GM23338 (cell line): ENCODE results near the gene MPPE1. TPM values are rescaled to one million over a fixed set of nuclear protein-coding genes. Genes with fewer than 3 reads are reported as not detected.

Experiments
- ATAC-seq: fragments of 200-7000 bp; cut with Tn5 transposase; 3 replicates; pipeline ENCODE4 v1.9.1; 2020
- DNase-seq: peaks from one replicate; pipeline ENCODE4 v3.0.0-alpha.2; 2015; ENCODE audit warnings: low spot score
- H2AFZ ChIP-seq: fragments of 200-600 bp; sonication (generic); 2 replicates; pipeline ENCODE4 v1.8.0; 2016; ENCODE audit warnings: antibody characterized with exemption, mild to moderate bottlenecking, moderate library complexity
- H3F3A ChIP-seq: fragments of 200-600 bp; sonication (generic); replicated peaks from 2 replicates; pipeline ENCODE4 v1.8.0; 2017; ENCODE audit warnings: antibody characterized with exemption, mixed run types, low read depth
- H3K27ac ChIP-seq: fragments of 200-600 bp; sonication (generic); 2 replicates; pipeline ENCODE4 v1.6.1; 2016; ENCODE audit warnings: low read depth
- H3K27me3 ChIP-seq: fragments of 200-600 bp; sonication (generic); 2 replicates; pipeline ENCODE4 v1.8.0; 2016; ENCODE audit warnings: mild to moderate bottlenecking, mixed run types, moderate library complexity; ENCODE audit not compliant: insufficient read depth
- H3K36me3 ChIP-seq: fragments of 200-600 bp; sonication (generic); 2 replicates; pipeline ENCODE4 v1.8.0; 2016; ENCODE audit warnings: mild to moderate bottlenecking; ENCODE audit not compliant: insufficient read depth
- H3K4me1 ChIP-seq: fragments of 200-600 bp; sonication (generic); 2 replicates; pipeline ENCODE4 v1.8.0; 2016; ENCODE audit warnings: mild to moderate bottlenecking, moderate library complexity; ENCODE audit not compliant: insufficient read depth
- H3K4me2 ChIP-seq: fragments of 200-600 bp; sonication (generic); 2 replicates; pipeline ENCODE4 v1.7.1; 2017; ENCODE audit warnings: mixed run types
- H3K4me3 ChIP-seq: fragments of 200-600 bp; sonication (generic); 2 replicates; pipeline ENCODE4 v1.6.1; 2016; ENCODE audit warnings: mixed run types
- H3K79me2 ChIP-seq: fragments of 200-600 bp; sonication (generic); replicated peaks from 2 replicates; pipeline ENCODE4 v1.8.0; 2017; ENCODE audit warnings: mild to moderate bottlenecking; ENCODE audit not compliant: insufficient read depth
- H3K9me2 ChIP-seq: fragments of 200-600 bp; sonication (generic); 2 replicates; pipeline ENCODE4 v1.8.0; 2017; ENCODE audit not compliant: insufficient read depth
- H4K20me1 ChIP-seq: fragments of 200-600 bp; sonication (generic); replicated peaks from 2 replicates; pipeline ENCODE4 v1.8.0; 2017; ENCODE audit warnings: mild to moderate bottlenecking; ENCODE audit not compliant: insufficient read depth
- H3K27ac Mint-ChIP-seq: 2 replicates; pipeline ENCODE4 v1.8.0; 2020; ENCODE audit warnings: inconsistent platforms, mild to moderate bottlenecking, moderate library complexity, mixed read lengths
- H3K27me3 Mint-ChIP-seq: 3 replicates; pipeline ENCODE4 v1.8.0; 2022; ENCODE audit warnings: low read depth, mild to moderate bottlenecking, moderate library complexity, mixed read lengths, inconsistent platforms; ENCODE audit not compliant: insufficient read depth, poor library complexity
- H3K36me3 Mint-ChIP-seq: 3 replicates; pipeline ENCODE4 v1.8.0; 2021; ENCODE audit warnings: low read depth, mild to moderate bottlenecking, inconsistent platforms, moderate library complexity, mixed read lengths
- H3K4me1 Mint-ChIP-seq: 3 replicates; pipeline ENCODE4 v1.8.0; 2020; ENCODE audit warnings: mild to moderate bottlenecking, inconsistent platforms, mixed read lengths
- H3K4me3 Mint-ChIP-seq: 3 replicates; pipeline ENCODE4 v1.8.0; 2021; ENCODE audit warnings: moderate library complexity, mild to moderate bottlenecking, inconsistent platforms, mixed read lengths
- H3K9me3 Mint-ChIP-seq: 3 replicates; pipeline ENCODE4 v1.8.0; 2020; ENCODE audit warnings: moderate library complexity, mild to moderate bottlenecking, inconsistent platforms, mixed read lengths
- EZH2 ChIP-seq: fragments of 200-600 bp; sonication (generic); IDR thresholded peaks from one replicate; pipeline ENCODE4 v1.8.0; 2017; ENCODE audit warnings: antibody characterized with exemption, mild to moderate bottlenecking, low read depth; ENCODE audit not compliant: unreplicated experiment
- EZH2phosphoT487 ChIP-seq: fragments of 200-600 bp; sonication (generic); IDR thresholded peaks from one replicate; pipeline ENCODE4 v1.8.1; 2018; ENCODE audit warnings: antibody characterized with exemption; ENCODE audit not compliant: unreplicated experiment
- JUNB ChIP-seq: IDR thresholded peaks from one replicate; pipeline ENCODE4 v1.6.1; 2016; ENCODE audit warnings: antibody characterized with exemption; ENCODE audit not compliant: unreplicated experiment
- NANOG ChIP-seq: IDR thresholded peaks from 2 replicates; pipeline ENCODE4 v1.6.1; 2016; ENCODE audit warnings: antibody characterized with exemption, borderline replicate concordance
- STAT1 ChIP-seq: IDR thresholded peaks from one replicate; pipeline ENCODE4 v1.6.1; 2016; ENCODE audit warnings: antibody characterized with exemption; ENCODE audit not compliant: unreplicated experiment
- ZNF114 ChIP-seq: fragments of 250-450 bp; sonication (Bioruptor Pico); IDR thresholded peaks from 2 replicates; pipeline ENCODE4 v1.5.0; 2020; ENCODE audit warnings: mild to moderate bottlenecking, moderate library complexity
- polyA plus RNA-seq: library from polyadenylated mRNA; unstranded; fragments of >200 nt; fragmentation: Nextera tagmentation; extraction: Ambion mirVana; gene quantifications from 2 replicates; pipeline ENCODE4 v1.2.1, GENCODE V29; 2016
- total RNA-seq: library from RNA; depleted of rRNA; stranded (reverse); fragments of >200 nt; shearing (Covaris generic); gene quantifications from 2 replicates; pipeline ENCODE4 v1.2.3, GENCODE V29; 2014
- TF ChIP-seq, protein P1 (sequence below): fragments of 250-450 bp; sonication (Bioruptor Pico); IDR thresholded peaks from 2 replicates; pipeline ENCODE4 v1.5.0; 2020; ENCODE audit warnings: mild to moderate bottlenecking, moderate library complexity
- TF ChIP-seq, protein P2 (sequence below), 2 experiments: fragments of 200-600 bp in 1 of 2; sonication (generic) in 1 of 2; conservative IDR thresholded peaks; 2 replicates each; pipeline versions ENCODE4 v1.5.1 to v1.6.1; 2016 to 2017; ENCODE audit warnings: antibody characterized with exemption in 2 of 2, low read depth in 2 of 2, mild to moderate bottlenecking in 2 of 2, moderate library complexity in 1 of 2
- TF ChIP-seq, protein P3 (sequence below): IDR thresholded peaks from 2 replicates; pipeline ENCODE4 v1.6.1; 2016; ENCODE audit warnings: antibody characterized with exemption

Gene MPPE1
- total and polyA plus RNA-seq, 2 experiments from 2014 or later = 18.8 to 24.6 TPM

DNA sequence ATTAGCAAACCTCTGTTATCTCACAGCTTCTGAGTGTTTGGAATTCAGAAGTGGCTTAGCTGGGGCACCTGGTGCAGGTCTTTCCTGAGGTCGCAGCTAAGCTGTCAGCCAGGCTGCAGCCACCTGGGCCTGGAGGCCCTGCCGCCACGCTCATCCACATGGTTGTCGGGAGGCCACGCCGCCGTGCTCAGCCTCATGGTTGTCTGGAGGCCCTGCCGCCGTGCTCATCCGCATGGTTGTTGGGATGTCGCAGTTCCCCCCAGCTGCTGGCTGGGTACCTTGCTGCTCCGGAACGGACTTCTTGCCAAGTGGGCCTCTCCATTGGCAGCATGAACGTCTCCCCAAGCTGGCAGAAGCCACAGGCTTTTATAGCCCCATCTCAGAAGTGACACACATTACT, 24.3 kb upstream of the MPPE1 start (continued):
- TF ChIP-seq, protein P1, sequence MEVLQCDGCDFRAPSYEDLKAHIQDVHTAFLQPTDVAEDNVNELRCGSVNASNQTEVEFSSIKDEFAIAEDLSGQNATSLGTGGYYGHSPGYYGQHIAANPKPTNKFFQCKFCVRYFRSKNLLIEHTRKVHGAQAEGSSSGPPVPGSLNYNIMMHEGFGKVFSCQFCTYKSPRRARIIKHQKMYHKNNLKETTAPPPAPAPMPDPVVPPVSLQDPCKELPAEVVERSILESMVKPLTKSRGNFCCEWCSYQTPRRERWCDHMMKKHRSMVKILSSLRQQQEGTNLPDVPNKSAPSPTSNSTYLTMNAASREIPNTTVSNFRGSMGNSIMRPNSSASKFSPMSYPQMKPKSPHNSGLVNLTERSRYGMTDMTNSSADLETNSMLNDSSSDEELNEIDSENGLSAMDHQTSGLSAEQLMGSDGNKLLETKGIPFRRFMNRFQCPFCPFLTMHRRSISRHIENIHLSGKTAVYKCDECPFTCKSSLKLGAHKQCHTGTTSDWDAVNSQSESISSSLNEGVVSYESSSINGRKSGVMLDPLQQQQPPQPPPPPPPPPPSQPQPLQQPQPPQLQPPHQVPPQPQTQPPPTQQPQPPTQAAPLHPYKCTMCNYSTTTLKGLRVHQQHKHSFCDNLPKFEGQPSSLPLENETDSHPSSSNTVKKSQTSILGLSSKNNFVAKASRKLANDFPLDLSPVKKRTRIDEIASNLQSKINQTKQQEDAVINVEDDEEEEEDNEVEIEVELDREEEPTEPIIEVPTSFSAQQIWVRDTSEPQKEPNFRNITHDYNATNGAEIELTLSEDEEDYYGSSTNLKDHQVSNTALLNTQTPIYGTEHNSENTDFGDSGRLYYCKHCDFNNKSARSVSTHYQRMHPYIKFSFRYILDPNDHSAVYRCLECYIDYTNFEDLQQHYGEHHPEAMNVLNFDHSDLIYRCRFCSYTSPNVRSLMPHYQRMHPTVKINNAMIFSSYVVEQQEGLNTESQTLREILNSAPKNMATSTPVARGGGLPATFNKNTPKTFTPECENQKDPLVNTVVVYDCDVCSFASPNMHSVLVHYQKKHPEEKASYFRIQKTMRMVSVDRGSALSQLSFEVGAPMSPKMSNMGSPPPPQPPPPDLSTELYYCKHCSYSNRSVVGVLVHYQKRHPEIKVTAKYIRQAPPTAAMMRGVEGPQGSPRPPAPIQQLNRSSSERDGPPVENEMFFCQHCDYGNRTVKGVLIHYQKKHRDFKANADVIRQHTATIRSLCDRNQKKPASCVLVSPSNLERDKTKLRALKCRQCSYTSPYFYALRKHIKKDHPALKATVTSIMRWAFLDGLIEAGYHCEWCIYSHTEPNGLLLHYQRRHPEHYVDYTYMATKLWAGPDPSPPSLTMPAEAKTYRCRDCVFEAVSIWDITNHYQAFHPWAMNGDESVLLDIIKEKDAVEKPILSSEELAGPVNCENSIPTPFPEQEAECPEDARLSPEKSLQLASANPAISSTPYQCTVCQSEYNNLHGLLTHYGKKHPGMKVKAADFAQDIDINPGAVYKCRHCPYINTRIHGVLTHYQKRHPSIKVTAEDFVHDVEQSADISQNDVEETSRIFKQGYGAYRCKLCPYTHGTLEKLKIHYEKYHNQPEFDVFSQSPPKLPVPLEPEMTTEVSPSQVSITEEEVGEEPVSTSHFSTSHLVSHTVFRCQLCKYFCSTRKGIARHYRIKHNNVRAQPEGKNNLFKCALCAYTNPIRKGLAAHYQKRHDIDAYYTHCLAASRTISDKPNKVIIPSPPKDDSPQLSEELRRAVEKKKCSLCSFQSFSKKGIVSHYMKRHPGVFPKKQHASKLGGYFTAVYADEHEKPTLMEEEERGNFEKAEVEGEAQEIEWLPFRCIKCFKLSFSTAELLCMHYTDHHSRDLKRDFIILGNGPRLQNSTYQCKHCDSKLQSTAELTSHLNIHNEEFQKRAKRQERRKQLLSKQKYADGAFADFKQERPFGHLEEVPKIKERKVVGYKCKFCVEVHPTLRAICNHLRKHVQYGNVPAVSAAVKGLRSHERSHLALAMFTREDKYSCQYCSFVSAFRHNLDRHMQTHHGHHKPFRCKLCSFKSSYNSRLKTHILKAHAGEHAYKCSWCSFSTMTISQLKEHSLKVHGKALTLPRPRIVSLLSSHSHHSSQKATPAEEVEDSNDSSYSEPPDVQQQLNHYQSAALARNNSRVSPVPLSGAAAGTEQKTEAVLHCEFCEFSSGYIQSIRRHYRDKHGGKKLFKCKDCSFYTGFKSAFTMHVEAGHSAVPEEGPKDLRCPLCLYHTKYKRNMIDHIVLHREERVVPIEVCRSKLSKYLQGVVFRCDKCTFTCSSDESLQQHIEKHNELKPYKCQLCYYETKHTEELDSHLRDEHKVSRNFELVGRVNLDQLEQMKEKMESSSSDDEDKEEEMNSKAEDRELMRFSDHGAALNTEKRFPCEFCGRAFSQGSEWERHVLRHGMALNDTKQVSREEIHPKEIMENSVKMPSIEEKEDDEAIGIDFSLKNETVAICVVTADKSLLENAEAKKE (CRISPR knock-in tag) = no peak
- no peak for TF ChIP-seq JUNB

DNA sequence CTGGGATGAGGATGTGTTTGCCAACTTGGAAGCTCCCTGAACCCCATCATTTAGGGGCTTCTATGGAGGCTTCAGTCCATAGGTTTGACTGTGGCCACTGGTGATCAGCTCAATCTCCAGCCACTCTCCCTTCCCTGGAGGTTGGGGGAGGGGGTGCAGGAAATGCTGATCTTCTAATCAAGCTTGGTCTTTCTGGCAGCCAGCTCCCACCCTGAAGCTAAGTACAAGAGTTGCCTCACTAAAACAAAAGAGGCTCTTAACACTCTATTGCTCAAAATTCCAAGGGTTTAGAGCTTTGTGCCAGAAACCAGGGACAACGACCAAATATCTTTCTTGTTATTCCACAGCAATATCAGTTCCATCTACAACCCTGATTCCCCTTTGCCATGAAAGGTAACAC, 19.4 kb upstream of the MPPE1 start:
- H3K27ac ChIP-seq = no peak overlapping the region
- no peaks in the 10 kb centered on the region for H3K9me3 Mint-ChIP-seq
- no peaks in the 10 kb centered on the region for H3K36me3 Mint-ChIP-seq
- no peak overlapping the region for H3K4me3 ChIP-seq
- ATAC-seq (no peak), DNase-seq (no peak)
- no peak overlapping the region for H3K27ac Mint-ChIP-seq
- H3F3A ChIP-seq = no peaks in the 10 kb centered on the region
- H3K4me3 Mint-ChIP-seq = no peak overlapping the region
- H4K20me1 ChIP-seq = no peaks in the 10 kb centered on the region
- H3K4me1 Mint-ChIP-seq = no peaks in the 10 kb centered on the region; the same call in 2 of the 3 replicates
- TF ChIP-seq, protein P2, sequence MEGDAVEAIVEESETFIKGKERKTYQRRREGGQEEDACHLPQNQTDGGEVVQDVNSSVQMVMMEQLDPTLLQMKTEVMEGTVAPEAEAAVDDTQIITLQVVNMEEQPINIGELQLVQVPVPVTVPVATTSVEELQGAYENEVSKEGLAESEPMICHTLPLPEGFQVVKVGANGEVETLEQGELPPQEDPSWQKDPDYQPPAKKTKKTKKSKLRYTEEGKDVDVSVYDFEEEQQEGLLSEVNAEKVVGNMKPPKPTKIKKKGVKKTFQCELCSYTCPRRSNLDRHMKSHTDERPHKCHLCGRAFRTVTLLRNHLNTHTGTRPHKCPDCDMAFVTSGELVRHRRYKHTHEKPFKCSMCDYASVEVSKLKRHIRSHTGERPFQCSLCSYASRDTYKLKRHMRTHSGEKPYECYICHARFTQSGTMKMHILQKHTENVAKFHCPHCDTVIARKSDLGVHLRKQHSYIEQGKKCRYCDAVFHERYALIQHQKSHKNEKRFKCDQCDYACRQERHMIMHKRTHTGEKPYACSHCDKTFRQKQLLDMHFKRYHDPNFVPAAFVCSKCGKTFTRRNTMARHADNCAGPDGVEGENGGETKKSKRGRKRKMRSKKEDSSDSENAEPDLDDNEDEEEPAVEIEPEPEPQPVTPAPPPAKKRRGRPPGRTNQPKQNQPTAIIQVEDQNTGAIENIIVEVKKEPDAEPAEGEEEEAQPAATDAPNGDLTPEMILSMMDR (conservative IDR thresholded peaks at IDR 0.05; ENCODE audit: low read depth in 2 of 2) = no peak
- TF ChIP-seq NANOG (no peak), STAT1 (no peak), ZNF114 (no peak), EZH2 (no peak), EZH2phosphoT487 (no peak)
- TF ChIP-seq, protein P3, sequence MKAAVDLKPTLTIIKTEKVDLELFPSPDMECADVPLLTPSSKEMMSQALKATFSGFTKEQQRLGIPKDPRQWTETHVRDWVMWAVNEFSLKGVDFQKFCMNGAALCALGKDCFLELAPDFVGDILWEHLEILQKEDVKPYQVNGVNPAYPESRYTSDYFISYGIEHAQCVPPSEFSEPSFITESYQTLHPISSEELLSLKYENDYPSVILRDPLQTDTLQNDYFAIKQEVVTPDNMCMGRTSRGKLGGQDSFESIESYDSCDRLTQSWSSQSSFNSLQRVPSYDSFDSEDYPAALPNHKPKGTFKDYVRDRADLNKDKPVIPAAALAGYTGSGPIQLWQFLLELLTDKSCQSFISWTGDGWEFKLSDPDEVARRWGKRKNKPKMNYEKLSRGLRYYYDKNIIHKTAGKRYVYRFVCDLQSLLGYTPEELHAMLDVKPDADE = no peak
- peaks cover 4% of the 10 kb centered on the region for H3K27me3 Mint-ChIP-seq
- no peaks in the 10 kb centered on the region for H3K27me3 ChIP-seq
- H3K4me1 ChIP-seq = no peaks in the 10 kb centered on the region
- H2AFZ ChIP-seq = 0 out of 2 replicates have a peak overlapping the region, but pooled peaks have one; percentile 43
- no peaks in the 10 kb centered on the region for H3K36me3 ChIP-seq
- no peak overlapping the region for H3K4me2 ChIP-seq
- no peaks in the 10 kb centered on the region for H3K9me2 ChIP-seq
- no peaks in the 10 kb centered on the region for H3K79me2 ChIP-seq
